ENCODE data around the gene THAP10. TPM values are rescaled to one million over a fixed set of nuclear protein-coding genes. Genes with fewer than 3 reads are reported as not detected.

The THAP10 gene
- total RNA-seq, 1 experiment from 2014 or later: 1.9 TPM

DNA sequence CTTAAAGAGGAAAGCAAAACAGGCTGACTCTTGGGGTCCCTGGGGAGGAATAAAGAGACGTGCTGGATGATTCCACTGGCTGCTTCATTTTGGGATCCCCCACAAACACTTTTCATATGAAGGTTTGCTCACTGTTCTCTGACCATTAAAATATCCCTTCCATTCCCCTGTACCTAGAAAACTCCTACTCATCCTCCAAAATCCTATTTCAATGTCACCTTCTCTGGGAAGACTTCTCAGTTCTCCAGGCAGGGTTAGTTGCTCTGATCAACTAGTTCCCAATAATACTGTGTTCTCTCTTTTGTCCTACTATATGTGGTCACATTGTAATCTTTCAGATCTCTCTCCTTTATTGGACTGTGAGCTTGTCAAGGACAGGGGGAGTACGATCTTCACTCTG is 57.2 kb downstream of the THAP10 start:
- peaks cover 7% of the 10 kb centered on the region for H3K4me1 Mint-ChIP-seq (ENCODE audit: low read depth, unreplicated experiment)
- H3K4me1 ChIP-seq: peaks cover 12% of the 10 kb centered on the region
- intact Hi-C loops (cut with micrococcal nuclease; ENCODE audit: unreplicated experiment): no loop called here
- TF ChIP-seq, protein P1, sequence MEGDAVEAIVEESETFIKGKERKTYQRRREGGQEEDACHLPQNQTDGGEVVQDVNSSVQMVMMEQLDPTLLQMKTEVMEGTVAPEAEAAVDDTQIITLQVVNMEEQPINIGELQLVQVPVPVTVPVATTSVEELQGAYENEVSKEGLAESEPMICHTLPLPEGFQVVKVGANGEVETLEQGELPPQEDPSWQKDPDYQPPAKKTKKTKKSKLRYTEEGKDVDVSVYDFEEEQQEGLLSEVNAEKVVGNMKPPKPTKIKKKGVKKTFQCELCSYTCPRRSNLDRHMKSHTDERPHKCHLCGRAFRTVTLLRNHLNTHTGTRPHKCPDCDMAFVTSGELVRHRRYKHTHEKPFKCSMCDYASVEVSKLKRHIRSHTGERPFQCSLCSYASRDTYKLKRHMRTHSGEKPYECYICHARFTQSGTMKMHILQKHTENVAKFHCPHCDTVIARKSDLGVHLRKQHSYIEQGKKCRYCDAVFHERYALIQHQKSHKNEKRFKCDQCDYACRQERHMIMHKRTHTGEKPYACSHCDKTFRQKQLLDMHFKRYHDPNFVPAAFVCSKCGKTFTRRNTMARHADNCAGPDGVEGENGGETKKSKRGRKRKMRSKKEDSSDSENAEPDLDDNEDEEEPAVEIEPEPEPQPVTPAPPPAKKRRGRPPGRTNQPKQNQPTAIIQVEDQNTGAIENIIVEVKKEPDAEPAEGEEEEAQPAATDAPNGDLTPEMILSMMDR (IDR thresholded peaks at IDR 0.05; ENCODE audit: insufficient read depth in 1 of 2, low read depth in 1 of 2, low read length in 1 of 2, severe bottlenecking in 1 of 2, unreplicated experiment in 1 of 2): no peak
- H3K9me3 Mint-ChIP-seq (ENCODE audit: unreplicated experiment): no peaks in the 10 kb centered on the region
- H3K27ac Mint-ChIP-seq (ENCODE audit: unreplicated experiment): no peak overlapping the region
- CTCF ChIA-PET: interaction anchor here (0.6 kb wide), 1 partner anchor 88 kb away, joined by 8 read pairs; no protein-coding TSS in a partner anchor
- H3K36me3 ChIP-seq (ENCODE audit: control insufficient read depth, insufficient read depth, low read length): no peaks in the 10 kb centered on the region
- H3K27me3 Mint-ChIP-seq (ENCODE audit: insufficient read depth, unreplicated experiment): no peaks in the 10 kb centered on the region
- H3K27me3 ChIP-seq (replicated peaks; ENCODE audit: control insufficient read depth, insufficient read depth, low read length): no peaks in the 10 kb centered on the region
- POLR2A ChIA-PET: no interaction called here
- no peak overlapping the region for H3K4me3 ChIP-seq (ENCODE audit: low read depth, low read length)
- no peak overlapping the region for H3K4me3 Mint-ChIP-seq (ENCODE audit: unreplicated experiment)
- DNase-seq: no peak
- no peaks in the 10 kb centered on the region for H3K36me3 Mint-ChIP-seq (ENCODE audit: insufficient read depth, unreplicated experiment)
- H3K9me3 ChIP-seq: no peaks in the 10 kb centered on the region
- no TSS peak for BruUV-seq (replicated peaks)

DNA sequence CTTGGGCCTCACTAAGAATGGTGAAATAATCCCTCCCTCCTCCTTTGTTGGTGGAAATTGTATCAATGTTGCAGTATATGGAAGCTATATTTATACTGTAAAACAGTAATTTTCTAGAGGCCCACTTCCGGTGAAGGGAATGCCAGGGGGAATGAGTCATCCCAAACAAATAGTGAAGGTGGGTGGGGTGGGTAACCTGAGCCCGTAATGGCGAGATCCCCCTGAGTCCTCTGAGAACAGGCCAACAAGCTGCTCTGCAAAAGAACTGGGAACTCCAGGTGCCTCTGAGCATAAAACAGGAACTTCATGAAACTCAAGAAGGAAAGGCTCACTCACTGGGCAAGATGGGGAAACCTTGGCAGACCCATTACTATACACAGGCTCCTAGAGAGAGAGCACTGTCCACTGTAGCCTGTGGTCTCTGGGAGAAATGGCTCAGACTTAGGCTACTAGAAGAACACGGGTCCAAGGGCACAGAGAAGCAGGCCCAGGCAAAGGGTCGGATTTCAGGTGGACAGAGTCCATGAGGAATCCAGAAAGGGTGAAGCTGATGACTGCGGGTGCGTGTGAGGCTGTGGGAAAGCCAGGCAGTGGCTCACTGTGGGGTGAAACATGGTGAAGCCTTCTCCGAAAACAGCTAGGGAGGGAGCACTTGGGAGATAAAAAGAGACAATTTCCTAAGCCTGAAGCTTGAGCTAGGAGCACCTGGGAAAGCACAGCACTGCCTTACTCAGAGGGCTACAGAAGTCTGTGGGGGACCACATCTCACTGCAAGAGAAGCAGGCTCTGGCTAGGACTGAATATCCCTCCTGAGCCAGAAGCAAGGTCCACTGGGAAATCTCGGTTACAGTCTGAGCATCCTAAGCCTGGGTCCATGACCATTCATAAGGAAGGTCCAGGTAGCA is 58.1 kb downstream of the THAP10 start:
- Mint-ChIP-seq H3K4me3 (ENCODE audit: unreplicated experiment) (no peak overlapping the region), H3K27me3 (ENCODE audit: insufficient read depth, unreplicated experiment) (no peaks in the 10 kb centered on the region), H3K27ac (ENCODE audit: unreplicated experiment) (peak overlapping the region; percentile 73), H3K36me3 (ENCODE audit: insufficient read depth, unreplicated experiment) (no peaks in the 10 kb centered on the region), H3K4me1 (ENCODE audit: low read depth, unreplicated experiment) (peaks cover 7% of the 10 kb centered on the region), H3K9me3 (ENCODE audit: unreplicated experiment) (no peaks in the 10 kb centered on the region)
- BruUV-seq (replicated peaks): no TSS peak
- Histone ChIP-seq H3K27me3 (replicated peaks; ENCODE audit: control insufficient read depth, insufficient read depth, low read length) (no peaks in the 10 kb centered on the region), H3K36me3 (ENCODE audit: control insufficient read depth, insufficient read depth, low read length) (no peaks in the 10 kb centered on the region), H3K9me3 (no peaks in the 10 kb centered on the region), H3K4me3 (ENCODE audit: low read depth, low read length) (no peak overlapping the region), H3K4me1 (peaks cover 12% of the 10 kb centered on the region)
- POLR2A ChIA-PET: no interaction called here
- no peak for DNase-seq
- TF ChIP-seq, protein P1 (IDR thresholded peaks at IDR 0.05; ENCODE audit: insufficient read depth in 1 of 2, low read depth in 1 of 2, low read length in 1 of 2, severe bottlenecking in 1 of 2, unreplicated experiment in 1 of 2): no peak
- intact Hi-C loops (cut with micrococcal nuclease; ENCODE audit: unreplicated experiment): no loop called here
- CTCF ChIA-PET: interaction anchor here (0.6 kb wide), 1 partner anchor 87 kb away, joined by 8 read pairs; no protein-coding TSS in a partner anchor

DNA sequence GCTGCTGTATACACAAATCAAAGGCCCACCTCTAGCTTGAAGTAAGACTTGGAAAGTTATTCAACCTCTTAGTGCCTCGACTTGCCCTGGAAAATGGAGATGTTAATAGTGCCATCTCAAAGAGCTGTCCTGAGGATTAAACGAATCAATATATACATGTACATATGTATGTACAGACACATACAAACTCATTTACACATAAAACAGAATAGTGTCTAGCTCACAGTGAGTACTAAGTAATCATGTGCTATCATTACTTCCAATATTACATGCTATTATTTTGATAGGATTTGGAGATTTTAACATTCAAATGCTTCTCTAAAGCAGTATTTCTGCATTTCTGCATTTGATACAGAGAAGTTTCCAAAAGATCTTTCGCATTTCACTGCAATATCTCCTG is 58.8 kb downstream of the THAP10 start:
- CTCF ChIA-PET: no interaction called here
- no TSS peak for BruUV-seq (replicated peaks)

More for the DNA sequence above, 58.8 kb downstream of the THAP10 start:
- no peak overlapping the region for H3K4me3 Mint-ChIP-seq (ENCODE audit: unreplicated experiment)
- Histone ChIP-seq H3K4me1 (peaks cover 12% of the 10 kb centered on the region), H3K9me3 (no peaks in the 10 kb centered on the region), H3K36me3 (ENCODE audit: control insufficient read depth, insufficient read depth, low read length) (no peaks in the 10 kb centered on the region), H3K27me3 (replicated peaks; ENCODE audit: control insufficient read depth, insufficient read depth, low read length) (no peaks in the 10 kb centered on the region), H3K4me3 (ENCODE audit: low read depth, low read length) (no peak overlapping the region)
- peaks cover 7% of the 10 kb centered on the region for H3K4me1 Mint-ChIP-seq (ENCODE audit: low read depth, unreplicated experiment)
- intact Hi-C loops (cut with micrococcal nuclease; ENCODE audit: unreplicated experiment): no loop called here
- no peaks in the 10 kb centered on the region for H3K36me3 Mint-ChIP-seq (ENCODE audit: insufficient read depth, unreplicated experiment)
- POLR2A ChIA-PET: no interaction called here
- no peaks in the 10 kb centered on the region for H3K27me3 Mint-ChIP-seq (ENCODE audit: insufficient read depth, unreplicated experiment)
- H3K27ac Mint-ChIP-seq (ENCODE audit: unreplicated experiment): no peak overlapping the region
- TF ChIP-seq, protein P1 (IDR thresholded peaks at IDR 0.05; ENCODE audit: insufficient read depth in 1 of 2, low read depth in 1 of 2, low read length in 1 of 2, severe bottlenecking in 1 of 2, unreplicated experiment in 1 of 2): no peak
- no peaks in the 10 kb centered on the region for H3K9me3 Mint-ChIP-seq (ENCODE audit: unreplicated experiment)
- no peak for DNase-seq

Data from Caco-2 (cell line).